ENCODE results near the gene REG1B.

DNA sequence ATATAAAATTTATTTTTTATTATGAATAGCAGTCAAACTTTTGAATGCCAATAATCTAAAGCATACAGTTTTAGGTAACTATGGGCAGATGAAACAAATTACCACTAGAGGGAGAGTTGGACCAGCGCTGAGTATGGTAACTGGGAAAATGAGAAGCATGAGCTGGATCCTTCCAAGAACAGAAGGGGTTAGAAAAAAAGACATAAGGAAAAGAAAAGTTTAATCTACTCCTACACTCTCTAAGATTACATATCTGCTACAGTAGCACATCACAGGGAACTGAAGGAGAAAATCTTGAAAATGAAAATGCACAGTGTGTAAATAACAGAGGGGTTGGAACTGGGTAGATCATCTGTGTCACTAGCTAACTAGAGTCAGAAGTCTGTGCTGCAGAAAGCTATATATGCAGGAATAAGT is 46.8 kb downstream of the REG1B start:
- TF ChIP-seq, protein P1, sequence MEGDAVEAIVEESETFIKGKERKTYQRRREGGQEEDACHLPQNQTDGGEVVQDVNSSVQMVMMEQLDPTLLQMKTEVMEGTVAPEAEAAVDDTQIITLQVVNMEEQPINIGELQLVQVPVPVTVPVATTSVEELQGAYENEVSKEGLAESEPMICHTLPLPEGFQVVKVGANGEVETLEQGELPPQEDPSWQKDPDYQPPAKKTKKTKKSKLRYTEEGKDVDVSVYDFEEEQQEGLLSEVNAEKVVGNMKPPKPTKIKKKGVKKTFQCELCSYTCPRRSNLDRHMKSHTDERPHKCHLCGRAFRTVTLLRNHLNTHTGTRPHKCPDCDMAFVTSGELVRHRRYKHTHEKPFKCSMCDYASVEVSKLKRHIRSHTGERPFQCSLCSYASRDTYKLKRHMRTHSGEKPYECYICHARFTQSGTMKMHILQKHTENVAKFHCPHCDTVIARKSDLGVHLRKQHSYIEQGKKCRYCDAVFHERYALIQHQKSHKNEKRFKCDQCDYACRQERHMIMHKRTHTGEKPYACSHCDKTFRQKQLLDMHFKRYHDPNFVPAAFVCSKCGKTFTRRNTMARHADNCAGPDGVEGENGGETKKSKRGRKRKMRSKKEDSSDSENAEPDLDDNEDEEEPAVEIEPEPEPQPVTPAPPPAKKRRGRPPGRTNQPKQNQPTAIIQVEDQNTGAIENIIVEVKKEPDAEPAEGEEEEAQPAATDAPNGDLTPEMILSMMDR (conservative IDR thresholded peaks at IDR 0.05) = peak; percentile 78
- no peak for TF ChIP-seq ZFX (IDR thresholded peaks at IDR 0.05)
